Esophagus (tissue), 2 donors: ENCODE results near the gene ADAMTSL3. TPM values are rescaled to one million over a fixed set of nuclear protein-coding genes. Genes with fewer than 3 reads are reported as not detected.
"Not testable (repeated sequence)": the region's sequence is repeated elsewhere in the genome, so short reads cannot be mapped to it uniquely, and the experiment has no call there.

Experiments
- H3K27ac ChIP-seq, 2 donors: one replicate each; pipeline ENCODE4 v1.5.1; 2013; ENCODE audit warnings: low read depth in 2 of 2, mild to moderate bottlenecking in 2 of 2, inconsistent platforms in 1 of 2, low read length in 1 of 2, moderate library complexity in 1 of 2
- H3K27me3 ChIP-seq, 2 donors: one replicate each; pipeline ENCODE4 v1.6.1; 2013; ENCODE audit warnings: low read length in 2 of 2, control low read depth in 1 of 2, mild to moderate bottlenecking in 1 of 2; ENCODE audit not compliant: insufficient read depth in 2 of 2, control insufficient read depth in 1 of 2
- H3K36me3 ChIP-seq, 2 donors: one replicate each; pipeline ENCODE4 v1.6.1; 2013; ENCODE audit warnings: low read length in 1 of 2; ENCODE audit not compliant: control insufficient read depth in 2 of 2, insufficient read depth in 2 of 2
- H3K4me1 ChIP-seq, 2 donors: one replicate each; pipeline ENCODE4 v1.6.1; 2013; ENCODE audit warnings: low read length in 1 of 2; ENCODE audit not compliant: control insufficient read depth in 2 of 2, insufficient read depth in 2 of 2
- H3K4me3 ChIP-seq, 2 donors: one replicate each; pipeline ENCODE4 v1.5.1; 2013; ENCODE audit warnings: low read length in 2 of 2, mild to moderate bottlenecking in 2 of 2, low read depth in 1 of 2, moderate library complexity in 1 of 2
- H3K9me3 ChIP-seq, 2 donors: one replicate each; pipeline ENCODE4 v1.6.1; 2013; ENCODE audit warnings: mild to moderate bottlenecking in 2 of 2, low read depth in 1 of 2, low read length in 1 of 2, moderate library complexity in 1 of 2; ENCODE audit not compliant: control insufficient read depth in 2 of 2, insufficient read depth in 1 of 2
- WGBS, 2 donors: extraction: QIAGEN DNeasy Blood & Tissue Kit; methylation state at CpG; one replicate each; pipeline ENCODE4 v1.1.7; 2013; 5-methylcytosine and 5-hydroxymethylcytosine counted together
- polyA plus RNA-seq, 2 donors: library from polyadenylated mRNA; stranded (reverse); fragments of 200-250 nt; gene quantifications; one replicate each; pipeline ENCODE4 v1.2.3, GENCODE V29; 2013
- donor health status: healthy with polysubstance abuse.
- donor health status: Bipolar disorder and iron deficiency.

Gene ADAMTSL3
- polyA plus RNA-seq, 2 donors: 0.18 TPM

- WGBS, 2 donors: 68 to 82% methylated on average over 2 of the region's 2 CpGs
- no peak overlapping the region for H3K4me3 ChIP-seq
- H3K36me3 ChIP-seq: no peaks in the 10 kb centered on the region
- peaks cover 2 to 4% of the 10 kb centered on the region in 2 donors for H3K4me1 ChIP-seq
- no peaks in the 10 kb centered on the region for H3K27me3 ChIP-seq
- no peak overlapping the region for H3K27ac ChIP-seq
- no peaks in the 10 kb centered on the region for H3K9me3 ChIP-seq
Observed at GRCh38 chr15:84082739-84083138, 428.8 kb downstream of the ADAMTSL3 start.

- not testable (repeated sequence) for H3K27ac ChIP-seq, H3K9me3 ChIP-seq, H3K36me3 ChIP-seq, H3K27me3 ChIP-seq, H3K4me3 ChIP-seq, H3K4me1 ChIP-seq
- 66 to 69% methylated on average over 3 of the region's 3 CpGs for WGBS, 2 donors
Observed at GRCh38 chr15:84086071-84086470, 432.1 kb downstream of the ADAMTSL3 start.

Other genes with a start within 250 kb of the ADAMTSL3 start
- 1 to 10 TPM; 3.3 to 8.3 TPM for gene SH3GL3, start 206.8 kb upstream of the ADAMTSL3 start, polyA plus RNA-seq